HuH-7.5 (cell line): ENCODE data around the gene ACE.

Experiments used
- DNase-seq: peaks from one replicate; pipeline ENCODE4 v3.0.0; 2011; ENCODE audit warnings: low spot score

ACE gene

DNA sequence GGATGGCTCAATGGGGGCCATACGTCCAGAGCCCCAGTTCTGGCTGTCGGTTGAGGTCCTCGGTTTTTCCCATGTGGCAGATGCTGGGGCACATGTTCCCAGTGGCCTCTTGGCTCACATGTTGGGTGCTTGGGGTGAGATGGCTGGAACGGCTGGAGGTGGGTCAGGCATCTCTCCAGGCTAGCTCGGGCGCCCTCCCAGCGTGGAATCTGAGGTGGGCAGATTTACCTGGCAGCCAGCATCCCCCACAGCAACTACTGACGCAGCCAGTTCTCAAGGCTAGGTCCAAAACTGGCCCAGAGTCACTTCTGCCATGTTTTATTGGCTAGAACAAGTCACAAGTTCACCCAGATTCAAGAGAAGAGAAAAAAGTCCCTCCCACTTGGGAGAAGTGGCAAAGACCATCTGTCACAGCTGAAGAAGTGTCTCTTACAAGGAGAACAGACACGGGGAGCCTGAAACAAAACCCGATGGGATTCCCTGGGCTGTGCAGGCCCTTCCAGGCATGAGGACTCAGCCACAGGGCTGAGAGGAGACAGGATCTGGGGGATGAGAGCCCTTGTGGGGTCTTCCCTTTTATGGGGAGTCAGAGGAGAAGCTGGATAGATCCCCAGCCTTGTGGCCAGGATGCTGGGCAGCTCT lies 15.2 kb downstream of the ACE start:
- no peak for DNase-seq

DNA sequence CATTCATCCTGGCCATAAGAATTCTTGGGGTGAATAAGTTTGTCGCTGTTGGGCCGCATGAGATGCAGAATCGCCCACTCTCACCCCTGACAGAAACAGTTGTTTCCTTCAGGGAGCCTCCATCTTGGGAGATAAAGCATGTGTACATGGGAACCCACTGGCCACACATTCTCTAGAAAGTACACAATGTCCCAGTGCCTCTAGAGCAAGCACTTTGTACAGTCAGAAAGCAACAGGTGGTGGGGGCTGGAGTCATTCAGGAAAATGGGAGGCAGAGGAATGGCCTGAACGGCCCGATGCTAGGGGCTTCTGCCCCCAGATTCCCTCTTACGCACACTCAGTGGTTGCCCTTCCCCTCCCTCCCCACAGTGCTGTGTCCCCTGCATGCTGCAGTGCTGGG lies 16.1 kb downstream of the ACE start:
- DNase-seq = no peak

DNA sequence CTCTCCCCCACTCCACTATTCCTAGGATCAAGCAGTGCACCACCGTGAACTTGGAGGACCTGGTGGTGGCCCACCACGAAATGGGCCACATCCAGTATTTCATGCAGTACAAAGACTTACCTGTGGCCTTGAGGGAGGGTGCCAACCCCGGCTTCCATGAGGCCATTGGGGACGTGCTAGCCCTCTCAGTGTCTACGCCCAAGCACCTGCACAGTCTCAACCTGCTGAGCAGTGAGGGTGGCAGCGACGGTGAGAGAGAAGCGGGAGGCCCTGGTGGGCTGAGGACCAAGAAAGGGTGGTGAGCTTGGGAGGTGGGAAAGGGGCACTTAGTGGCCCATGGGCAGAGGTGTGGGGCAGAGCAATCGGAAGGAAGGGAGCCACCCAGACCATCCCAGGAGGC lies 16.6 kb downstream of the ACE start:
- no peak for DNase-seq

DNA sequence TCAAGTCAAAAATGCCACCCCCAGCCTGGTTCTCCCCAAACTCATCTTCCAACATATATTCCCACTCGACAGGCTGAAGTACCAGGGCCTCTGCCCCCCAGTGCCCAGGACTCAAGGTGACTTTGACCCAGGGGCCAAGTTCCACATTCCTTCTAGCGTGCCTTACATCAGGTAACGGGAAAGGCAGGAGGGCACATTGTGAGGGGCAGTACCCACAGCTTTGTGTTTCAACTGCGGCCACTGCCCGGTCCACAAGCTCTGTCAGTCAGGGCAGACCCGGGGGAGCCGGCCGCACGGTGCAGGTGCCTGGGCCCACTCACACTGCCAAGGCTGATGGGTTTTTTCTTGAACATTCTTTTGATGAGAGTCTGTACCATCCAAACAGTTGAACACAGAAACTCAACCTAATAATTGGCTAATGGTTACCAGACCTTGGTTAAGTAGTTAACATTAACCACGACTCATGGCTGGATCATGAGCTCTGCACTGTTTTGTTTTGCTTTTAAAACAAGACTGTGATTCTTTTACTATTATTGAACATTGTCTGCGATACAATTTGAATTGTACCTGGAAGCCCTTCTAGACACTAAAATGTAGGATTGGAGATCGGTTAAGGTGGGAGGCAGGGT lies 17.6 kb downstream of the ACE start:
- no peak for DNase-seq

DNA sequence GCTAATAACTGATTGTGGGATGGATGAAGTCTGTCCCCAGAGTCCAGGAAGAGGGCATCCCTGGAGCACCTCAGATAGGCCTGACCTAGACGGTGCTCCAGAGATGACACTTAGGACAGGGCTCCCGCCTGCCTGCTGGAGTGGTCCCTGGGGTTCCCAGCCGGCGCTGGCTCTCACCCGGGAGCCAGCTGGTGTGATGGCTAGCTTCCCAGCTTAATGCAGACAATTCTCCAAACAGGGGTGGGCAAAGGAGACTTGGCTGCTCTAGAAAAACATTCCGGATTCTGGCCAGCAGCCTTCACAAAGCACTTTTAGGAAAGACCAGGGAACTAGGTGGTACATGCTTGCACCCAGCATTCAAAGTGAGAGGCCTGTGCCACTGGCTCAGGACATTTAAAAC lies 18.6 kb downstream of the ACE start:
- no peak for DNase-seq

DNA sequence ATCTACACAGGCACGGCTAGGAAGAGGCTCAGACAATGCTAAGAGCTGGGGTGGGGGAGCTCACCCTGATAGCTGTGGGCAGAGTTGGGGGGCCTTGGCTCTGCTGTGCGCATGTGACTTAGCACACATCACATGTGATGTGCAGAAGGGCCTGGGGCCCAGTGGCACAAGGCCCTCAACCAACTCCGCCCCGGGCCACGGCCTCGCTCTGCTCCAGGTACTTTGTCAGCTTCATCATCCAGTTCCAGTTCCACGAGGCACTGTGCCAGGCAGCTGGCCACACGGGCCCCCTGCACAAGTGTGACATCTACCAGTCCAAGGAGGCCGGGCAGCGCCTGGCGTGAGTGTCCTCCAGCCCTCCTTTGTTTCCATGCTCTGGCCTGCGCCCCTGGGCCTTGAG lies 19.3 kb downstream of the ACE start:
- DNase-seq = no peak

DNA sequence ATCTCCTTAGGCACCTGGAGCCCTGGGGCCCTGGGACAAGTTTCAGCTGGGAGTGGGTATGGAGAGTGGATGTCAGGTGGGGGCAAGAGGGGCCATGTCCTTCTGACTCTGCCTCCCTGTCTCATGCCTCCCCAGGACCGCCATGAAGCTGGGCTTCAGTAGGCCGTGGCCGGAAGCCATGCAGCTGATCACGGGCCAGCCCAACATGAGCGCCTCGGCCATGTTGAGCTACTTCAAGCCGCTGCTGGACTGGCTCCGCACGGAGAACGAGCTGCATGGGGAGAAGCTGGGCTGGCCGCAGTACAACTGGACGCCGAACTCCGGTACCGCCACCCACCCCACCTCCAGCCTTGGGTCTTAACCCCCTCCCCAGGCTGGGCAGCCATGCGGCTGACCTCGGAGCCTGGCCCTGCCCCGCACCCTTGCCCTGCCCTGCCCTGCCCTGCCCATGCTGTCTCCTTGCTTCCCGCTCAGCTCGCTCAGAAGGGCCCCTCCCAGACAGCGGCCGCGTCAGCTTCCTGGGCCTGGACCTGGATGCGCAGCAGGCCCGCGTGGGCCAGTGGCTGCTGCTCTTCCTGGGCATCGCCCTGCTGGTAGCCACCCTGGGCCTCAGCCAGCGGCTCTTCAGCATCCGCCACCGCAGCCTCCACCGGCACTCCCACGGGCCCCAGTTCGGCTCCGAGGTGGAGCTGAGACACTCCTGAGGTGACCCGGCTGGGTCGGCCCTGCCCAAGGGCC lies 20.0 kb downstream of the ACE start:
- DNase-seq = no peak

DNA sequence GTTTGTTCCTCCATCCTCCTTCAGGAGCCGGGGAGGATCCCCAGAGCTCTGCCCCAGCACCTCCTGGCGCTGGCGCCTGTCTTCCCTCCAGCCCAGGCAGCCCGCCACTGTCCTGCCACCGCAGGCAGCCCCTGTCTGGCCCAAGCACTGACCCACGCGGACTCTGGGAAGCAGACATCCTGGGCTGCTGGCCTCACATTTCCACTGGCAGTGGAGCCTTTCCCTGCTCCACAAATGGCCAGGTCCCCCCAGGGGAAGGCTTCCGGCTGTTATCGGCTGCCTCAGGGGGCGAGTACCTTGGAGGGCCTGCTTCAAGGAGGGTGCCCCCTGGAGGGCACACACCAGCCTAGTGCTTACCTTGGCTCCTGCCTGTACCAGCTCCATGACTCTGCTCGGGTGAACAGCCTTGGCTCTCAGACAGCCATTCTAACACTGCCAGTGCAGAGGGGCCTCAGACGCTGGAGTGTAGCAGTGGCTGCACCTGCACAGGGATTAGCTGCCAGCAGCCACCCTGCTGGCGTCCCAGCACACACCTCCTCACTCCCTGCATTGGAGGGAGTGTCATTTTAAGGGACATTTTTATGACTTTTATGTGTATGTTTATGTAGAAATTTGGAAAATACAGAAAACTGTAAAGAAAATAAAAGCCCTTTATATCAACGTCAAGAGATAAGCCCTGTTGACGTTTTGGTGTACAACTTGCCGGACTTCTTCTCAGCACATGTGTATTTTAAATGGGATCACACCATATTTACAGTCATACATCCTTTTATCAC lies 21.0 kb downstream of the ACE start:
- no peak for DNase-seq

DNA sequence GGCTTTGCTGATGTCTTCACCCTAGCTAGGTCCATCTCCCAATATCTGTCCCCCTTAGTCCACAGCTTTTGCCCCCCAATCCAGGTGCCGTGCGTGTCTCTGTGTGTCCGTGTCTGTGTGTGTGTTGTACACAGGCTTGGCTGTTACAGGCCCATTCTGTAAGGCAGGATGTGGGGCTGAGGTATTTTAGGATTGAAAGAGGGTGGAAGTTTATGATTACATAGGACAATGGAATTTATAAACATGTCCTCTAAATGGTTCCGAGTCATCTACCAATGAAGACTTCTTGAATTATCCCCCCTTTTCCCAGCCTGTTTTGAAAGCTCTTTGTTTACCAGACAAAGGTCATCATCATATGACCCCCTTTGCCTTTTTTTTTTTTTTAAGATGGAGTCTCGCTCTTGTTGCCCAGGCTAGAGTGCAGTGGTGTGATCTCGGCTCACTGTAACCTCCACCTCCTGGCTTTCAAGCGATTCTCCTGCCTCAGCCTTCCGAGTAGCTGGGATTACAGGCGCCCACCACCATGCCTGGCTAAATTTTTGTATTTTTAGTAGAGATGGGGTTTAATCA lies 21.9 kb downstream of the ACE start:
- no peak for DNase-seq

DNA sequence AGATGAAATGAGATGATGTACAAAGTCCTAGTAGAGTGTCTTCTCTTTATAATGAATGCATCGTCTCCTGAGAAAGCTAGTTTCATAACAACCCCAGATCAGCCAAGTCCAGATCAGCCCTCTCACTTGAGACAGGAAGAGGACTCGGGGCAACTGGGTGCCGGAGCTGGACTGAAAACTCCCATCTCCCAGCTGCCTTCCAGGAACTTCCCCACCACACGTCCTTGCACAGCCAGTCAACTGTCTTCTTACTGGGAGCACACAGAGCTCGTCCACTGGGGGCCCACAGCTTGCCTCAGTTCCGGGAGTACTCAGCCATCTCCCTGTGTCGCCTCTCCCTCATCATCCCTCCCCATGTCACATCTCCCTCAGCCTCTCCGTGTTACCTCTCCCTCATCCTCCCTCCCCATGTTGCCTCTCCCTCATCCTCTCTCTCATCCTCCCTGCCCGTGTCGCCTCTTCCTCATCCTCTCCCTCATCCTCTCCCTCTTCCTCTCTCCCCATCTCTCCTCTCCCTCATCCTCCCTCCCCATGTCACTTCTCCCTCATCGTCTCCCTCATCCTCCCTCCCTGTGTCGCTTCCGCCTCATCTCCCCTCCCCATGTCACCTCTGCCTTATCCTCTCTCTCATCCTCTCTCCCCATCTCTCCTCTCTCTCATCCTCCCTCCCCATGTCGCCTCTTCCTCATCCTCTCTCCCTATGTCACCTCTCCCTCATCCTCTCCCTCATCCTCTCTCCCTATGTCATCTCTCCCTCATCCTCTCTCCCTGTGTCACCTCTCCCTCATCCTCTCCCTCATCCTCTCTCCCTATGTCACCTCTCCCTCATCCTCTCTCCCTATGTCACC lies 23.9 kb downstream of the ACE start:
- DNase-seq = no peak

DNA sequence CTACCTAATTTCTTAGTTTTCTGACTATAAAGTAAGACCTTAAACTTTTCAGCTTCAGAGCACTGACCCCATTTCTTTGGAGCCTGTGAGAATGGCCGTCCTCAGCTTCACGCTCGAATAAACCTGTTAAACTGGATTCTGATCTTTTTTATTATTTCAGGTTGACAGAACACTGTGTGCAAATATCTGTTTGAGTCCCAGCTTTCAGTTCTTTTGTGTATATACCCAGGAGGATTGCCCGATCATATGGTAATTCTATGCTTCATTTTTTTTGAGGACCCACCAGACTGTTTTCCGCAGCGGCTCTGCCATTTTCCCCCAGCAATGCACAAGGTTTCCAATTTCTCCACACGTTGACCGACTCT lies 26.5 kb downstream of the ACE start:
- no peak for DNase-seq

DNA sequence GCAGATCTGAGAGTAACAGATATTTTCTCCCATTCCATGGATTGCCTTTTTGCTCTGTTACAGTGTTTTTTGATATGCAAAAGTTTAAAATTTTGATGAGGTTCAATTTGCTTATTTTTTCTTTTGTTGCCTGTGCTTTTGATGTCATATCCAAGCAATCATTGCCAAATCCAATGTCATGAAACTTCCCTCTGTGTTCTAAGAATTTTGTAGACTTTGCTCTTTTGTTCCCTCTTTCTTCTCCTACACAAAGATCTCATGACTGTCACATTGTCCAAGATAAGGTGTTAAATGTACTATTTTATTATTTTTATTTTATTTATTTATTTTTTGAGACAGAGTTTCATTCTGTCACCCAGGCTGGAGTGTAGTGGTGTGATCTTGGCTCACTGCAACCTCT lies 27.4 kb downstream of the ACE start:
- DNase-seq = no peak

DNA sequence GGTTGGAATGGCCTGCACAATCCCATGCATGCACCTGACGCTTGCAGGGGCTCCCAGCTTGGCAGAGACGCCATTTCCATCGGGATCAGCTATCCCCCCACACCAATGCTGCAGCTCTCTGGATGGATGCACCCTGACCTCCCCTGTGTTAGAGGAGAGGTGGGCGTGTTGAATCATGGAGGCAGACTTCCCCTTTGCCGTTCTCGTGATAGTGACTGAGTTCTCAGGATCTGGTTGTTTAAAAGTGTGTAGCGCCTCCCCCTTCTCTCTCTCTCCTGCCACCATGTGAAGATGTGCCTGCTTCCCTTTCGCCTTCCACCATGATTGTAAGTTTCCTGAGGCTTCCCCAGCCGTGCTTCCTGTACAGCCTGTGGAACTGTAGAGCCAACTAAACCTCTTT lies 28.5 kb downstream of the ACE start:
- no peak for DNase-seq

DNA sequence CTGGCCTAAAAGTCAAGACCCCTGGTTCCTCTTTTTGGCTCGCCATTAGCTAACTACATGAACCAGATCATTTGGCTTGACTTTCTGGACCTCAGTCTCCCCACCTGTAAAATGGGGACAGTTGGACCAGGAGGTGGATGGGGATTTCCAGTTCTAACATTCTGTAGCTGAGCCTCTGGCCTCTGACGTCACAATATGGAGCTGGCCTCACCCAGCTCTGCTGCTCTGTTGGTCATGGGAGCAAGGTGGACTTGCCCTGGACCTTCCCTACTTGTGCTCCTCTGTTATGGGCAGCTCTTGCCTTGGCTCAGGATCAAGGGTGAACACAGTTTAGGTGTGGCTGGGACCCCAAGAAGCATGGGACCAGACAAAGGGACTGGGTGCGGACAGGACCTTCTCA lies 29.8 kb downstream of the ACE start:
- DNase-seq = no peak

DNA sequence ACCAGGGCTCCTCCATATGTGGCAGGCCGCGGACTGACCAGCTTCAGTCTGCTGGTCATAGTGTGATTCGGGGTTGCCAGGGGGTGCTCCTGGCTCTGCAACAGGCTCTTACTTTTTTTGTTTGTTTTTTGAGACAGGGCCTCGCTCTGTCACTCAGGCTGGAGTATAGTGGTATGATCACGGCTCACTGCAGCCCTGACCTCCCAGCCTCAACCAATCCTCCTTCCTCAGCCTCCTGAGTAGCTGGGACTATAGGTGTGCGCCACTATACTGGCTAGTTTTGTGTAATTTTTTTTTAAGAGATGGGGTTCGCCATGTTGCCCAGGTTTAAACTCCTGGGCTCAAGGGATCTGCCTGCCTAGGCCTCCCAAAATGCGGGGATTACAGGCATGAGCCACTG lies 34.5 kb downstream of the ACE start:
- no peak for DNase-seq

DNA sequence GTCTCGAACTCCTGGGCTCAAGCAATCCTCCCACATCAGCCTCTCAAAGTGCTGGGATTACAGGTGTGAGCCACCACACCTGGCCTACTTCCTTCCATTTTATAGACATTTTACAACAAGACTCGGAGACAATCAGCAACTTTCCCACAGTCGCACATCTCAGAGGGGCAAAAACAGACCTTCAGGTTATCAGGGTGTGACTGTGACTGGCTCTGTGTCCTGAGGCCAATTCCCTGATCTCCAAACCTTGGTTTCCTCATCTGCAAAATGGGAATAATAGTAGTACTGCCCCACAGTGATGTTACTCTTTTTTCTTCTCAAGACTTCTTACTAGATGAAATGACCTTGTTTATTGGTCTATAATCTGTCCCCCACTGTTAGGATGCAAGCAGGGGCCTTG lies 35.5 kb downstream of the ACE start:
- no peak for DNase-seq

DNA sequence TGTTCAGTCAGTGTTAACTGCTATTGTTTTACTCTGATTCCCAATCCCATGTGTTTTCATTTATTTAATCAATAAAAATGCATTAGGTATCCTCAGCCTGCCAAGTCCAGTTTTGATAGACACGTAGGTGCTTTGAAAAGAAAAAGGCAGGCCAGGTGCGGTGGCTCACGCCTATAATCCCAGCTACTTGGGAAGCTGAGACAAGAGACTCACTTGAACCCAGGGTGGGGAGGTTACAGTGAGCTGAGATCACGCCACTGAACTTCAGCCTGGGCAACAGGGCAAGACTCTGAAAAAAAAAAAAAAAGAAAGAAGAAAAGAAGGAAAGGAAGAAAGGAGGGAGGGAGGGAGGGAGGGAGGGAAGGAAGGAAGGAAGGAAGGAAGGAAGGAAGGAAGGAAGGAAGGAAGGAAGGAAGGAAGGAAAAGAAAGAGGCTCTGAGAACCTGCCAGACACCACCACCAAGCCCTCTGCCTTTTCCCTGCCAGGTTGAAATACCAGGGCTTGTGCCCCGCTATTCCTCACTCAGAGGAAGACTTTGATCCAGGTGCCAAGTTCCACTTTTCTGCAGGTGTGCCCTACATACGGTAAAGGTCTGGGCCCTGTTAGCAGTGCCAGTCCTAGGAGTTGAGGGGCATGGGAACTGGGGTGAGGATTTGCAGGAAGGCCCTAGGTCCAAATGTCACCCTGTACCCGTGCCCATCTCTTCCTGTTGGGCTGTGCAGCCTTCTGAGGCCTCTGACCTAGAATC lies 36.2 kb downstream of the ACE start:
- DNase-seq = no peak

DNA sequence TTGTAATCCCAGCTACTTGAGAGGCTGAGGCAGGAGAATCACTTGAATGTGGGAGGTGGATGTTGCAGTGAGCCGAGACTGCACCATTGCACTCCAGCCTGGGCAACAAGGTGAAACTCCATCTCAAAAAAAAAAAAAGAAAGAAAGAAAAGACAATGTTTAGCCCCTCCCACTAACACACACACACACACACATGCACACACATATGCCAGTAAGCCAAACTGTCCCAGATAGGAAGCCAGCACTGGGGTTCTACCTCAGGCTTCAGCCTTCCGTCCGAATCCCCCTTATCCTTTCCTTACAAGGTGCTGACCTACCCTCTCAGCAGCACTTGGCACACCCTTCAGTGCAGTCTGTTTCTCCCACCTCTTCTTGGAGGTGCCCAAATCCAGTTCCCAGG lies 37.6 kb downstream of the ACE start:
- DNase-seq = no peak

DNA sequence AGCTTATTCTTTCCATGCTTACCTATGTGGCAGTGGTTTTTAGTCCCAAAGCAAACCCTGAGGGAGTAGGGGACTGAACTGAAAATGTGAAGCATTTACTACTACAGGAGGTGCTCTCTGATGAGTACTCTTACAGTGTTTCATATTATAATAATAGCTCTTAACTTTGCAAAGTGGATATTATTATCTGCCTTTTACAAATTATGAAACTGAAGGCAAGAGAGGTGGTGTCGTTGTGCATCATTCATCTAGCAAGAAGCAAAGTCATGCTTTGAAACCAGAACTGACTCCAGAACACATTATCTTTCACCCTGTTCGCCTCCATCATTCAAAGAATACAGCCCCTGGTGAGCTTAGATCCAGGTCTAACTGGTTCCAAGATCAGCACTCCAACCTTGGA lies 38.1 kb downstream of the ACE start:
- DNase-seq = no peak

DNA sequence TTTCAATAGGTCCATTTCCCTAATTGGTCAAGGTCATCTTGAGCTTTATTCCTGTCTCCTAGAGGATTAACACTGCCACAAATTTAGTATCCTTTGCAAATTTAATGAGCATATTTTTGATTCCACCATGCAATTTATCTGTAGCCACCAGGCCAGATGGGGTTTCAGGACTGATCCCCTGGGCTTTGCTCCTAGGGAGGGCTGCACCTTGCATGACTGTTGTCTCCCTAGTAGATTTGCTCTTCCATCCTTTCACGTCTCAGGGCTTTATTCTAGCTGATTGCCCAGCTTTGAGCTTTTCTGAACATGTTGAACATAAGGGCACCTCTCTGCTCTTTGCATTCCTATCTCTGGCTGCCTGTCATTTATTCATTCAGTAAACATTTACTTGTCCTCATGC lies 38.6 kb downstream of the ACE start:
- no peak for DNase-seq
